GM19452 (cell line): ENCODE data around the gene KRTAP12-3.
"Not testable (repeated sequence)": the region's sequence is repeated elsewhere in the genome, so short reads cannot be mapped to it uniquely, and the experiment has no call there.

Source experiments
- ATAC-seq: cut with Tn5 transposase; IDR thresholded peaks from one replicate; pipeline ENCODE4 v1.9.1; 2021; ENCODE audit not compliant: unreplicated experiment

Gene KRTAP12-3

GRCh38 chr21:44627181-44627822, 30.4 kb upstream of the KRTAP12-3 start:
- not testable (repeated sequence) for ATAC-seq

GRCh38 chr21:44627831-44628233, 29.9 kb upstream of the KRTAP12-3 start:
- ATAC-seq = not testable (repeated sequence)

GRCh38 chr21:44628707-44629391, 28.9 kb upstream of the KRTAP12-3 start:
- no peak for ATAC-seq

GRCh38 chr21:44630440-44630839, 27.3 kb upstream of the KRTAP12-3 start:
- ATAC-seq = no peak

- no peak for ATAC-seq
Measured at GRCh38 chr21:44632067-44632466, 25.7 kb upstream of the KRTAP12-3 start.

GRCh38 chr21:44636209-44637017, 21.3 kb upstream of the KRTAP12-3 start:
- no peak for ATAC-seq

- no peak for ATAC-seq
Measured at GRCh38 chr21:44637018-44637850, 20.5 kb upstream of the KRTAP12-3 start, which contains the start of gene KRTAP10-10. KRTAP10-10 (plus strand) TSS chr21:44637356; CDS start chr21:44637418, 62 bp downstream.

- ATAC-seq = not testable (repeated sequence)
Measured at GRCh38 chr21:44637851-44638348, 19.8 kb upstream of the KRTAP12-3 start.

GRCh38 chr21:44638506-44639330, 19.0 kb upstream of the KRTAP12-3 start:
- not testable (repeated sequence) for ATAC-seq

GRCh38 chr21:44639331-44639655, 18.4 kb upstream of the KRTAP12-3 start:
- no peak for ATAC-seq

GRCh38 chr21:44640761-44641160, 17.0 kb upstream of the KRTAP12-3 start:
- no peak for ATAC-seq

GRCh38 chr21:44643741-44644310, 13.9 kb upstream of the KRTAP12-3 start:
- ATAC-seq = no peak

- ATAC-seq = no peak
Measured at GRCh38 chr21:44644878-44645277, 12.9 kb upstream of the KRTAP12-3 start.

GRCh38 chr21:44646366-44647221, 11.1 kb upstream of the KRTAP12-3 start, which contains the start of gene KRTAP10-11:
KRTAP10-11 (plus strand) TSS chr21:44646414; CDS start chr21:44646459, 45 bp downstream.
- ATAC-seq = not testable (repeated sequence)

GRCh38 chr21:44647222-44647552, 10.5 kb upstream of the KRTAP12-3 start:
- ATAC-seq = no peak

GRCh38 chr21:44648557-44649311, 9.0 kb upstream of the KRTAP12-3 start:
- no peak for ATAC-seq

GRCh38 chr21:44649521-44650100, 8.1 kb upstream of the KRTAP12-3 start:
- no peak for ATAC-seq
